H9 (cell line): ENCODE results near the gene PRKAG2. TPM values are rescaled to one million over a fixed set of nuclear protein-coding genes. Genes with fewer than 3 reads are reported as not detected.
A peak's percentile ranks its signal among the peaks of the same experiment; 100 is the strongest.

Experiments used
- DNase-seq: peaks from one replicate; pipeline ENCODE4 v3.0.0-alpha.2; 2017
- H2AFZ ChIP-seq: one replicate; pipeline ENCODE4 v1.6.1; 2013; ENCODE audit warnings: mild to moderate bottlenecking, low read length, control low read depth, moderate library complexity
- H2AK5ac ChIP-seq: 2 replicates; pipeline ENCODE4 v1.6.1; 2013; ENCODE audit warnings: low read length, control low read depth, mixed read lengths; ENCODE audit not compliant: insufficient read length
- H2BK120ac ChIP-seq: one replicate; pipeline ENCODE4 v1.6.1; 2013; ENCODE audit warnings: low read depth, mild to moderate bottlenecking, low read length, control low read depth, inconsistent platforms; ENCODE audit not compliant: poor library complexity, severe bottlenecking
- H2BK12ac ChIP-seq: 2 replicates; pipeline ENCODE4 v1.6.1; 2013; ENCODE audit warnings: low read length, control low read depth, mixed read lengths, low read depth; ENCODE audit not compliant: insufficient read length
- H2BK15ac ChIP-seq: 2 replicates; pipeline ENCODE4 v1.6.1; 2013; ENCODE audit warnings: low read depth, low read length, control low read depth
- H2BK20ac ChIP-seq: one replicate; pipeline ENCODE4 v1.6.1; 2013; ENCODE audit warnings: low read depth, mild to moderate bottlenecking, low read length, control low read depth, inconsistent platforms; ENCODE audit not compliant: poor library complexity, severe bottlenecking
- H2BK5ac ChIP-seq: 2 replicates; pipeline ENCODE4 v1.6.1; 2013; ENCODE audit warnings: low read length, control low read depth, mixed read lengths; ENCODE audit not compliant: insufficient read length
- H3K14ac ChIP-seq: 2 replicates; pipeline ENCODE4 v1.6.1; 2013; ENCODE audit warnings: low read length, control low read depth; ENCODE audit not compliant: insufficient read depth
- H3K18ac ChIP-seq: 2 replicates; pipeline ENCODE4 v1.6.1; 2013; ENCODE audit warnings: low read depth, mild to moderate bottlenecking, mixed read lengths, low read length, control low read depth; ENCODE audit not compliant: insufficient read length
- H3K23ac ChIP-seq: 2 replicates; pipeline ENCODE4 v1.6.1; 2013; ENCODE audit warnings: low read length, control low read depth, mixed read lengths, low read depth; ENCODE audit not compliant: insufficient read length
- H3K23me2 ChIP-seq: 2 replicates; pipeline ENCODE4 v1.6.1; 2013; ENCODE audit warnings: low read depth, mild to moderate bottlenecking, mixed read lengths, low read length, control low read depth; ENCODE audit not compliant: insufficient read length, poor library complexity, severe bottlenecking
- H3K27ac ChIP-seq: 2 replicates; pipeline ENCODE4 v1.5.1; 2013; ENCODE audit warnings: low read length, control low read depth, mixed read lengths, low read depth; ENCODE audit not compliant: insufficient read length
- H3K27me3 ChIP-seq: 2 replicates; pipeline ENCODE4 v1.6.1; 2013; ENCODE audit warnings: low read length, control low read depth, inconsistent platforms; ENCODE audit not compliant: insufficient read depth
- H3K4ac ChIP-seq: 2 replicates; pipeline ENCODE4 v1.6.1; 2013; ENCODE audit warnings: low read depth, mild to moderate bottlenecking, control low read depth, inconsistent platforms, low read length, moderate library complexity
- H3K4me1 ChIP-seq: 2 replicates; pipeline ENCODE4 v1.6.1; 2013; ENCODE audit warnings: low read length, control low read depth, inconsistent platforms; ENCODE audit not compliant: insufficient read depth
- H3K4me2 ChIP-seq: 2 replicates; pipeline ENCODE4 v1.6.1; 2013; ENCODE audit warnings: low read length, control low read depth, mixed read lengths; ENCODE audit not compliant: insufficient read length, insufficient read depth
- H3K56ac ChIP-seq: 2 replicates; pipeline ENCODE4 v1.6.1; 2013; ENCODE audit warnings: low read depth, mild to moderate bottlenecking, mixed read lengths, low read length, control low read depth; ENCODE audit not compliant: insufficient read length
- H3K79me1 ChIP-seq: 2 replicates; pipeline ENCODE4 v1.6.1; 2013; ENCODE audit warnings: low read depth, mild to moderate bottlenecking, moderate library complexity, low read length, control low read depth, inconsistent platforms; ENCODE audit not compliant: insufficient read depth, poor library complexity, severe bottlenecking
- H3K79me2 ChIP-seq: 2 replicates; pipeline ENCODE4 v1.6.1; 2013; ENCODE audit warnings: low read length, control low read depth, inconsistent platforms; ENCODE audit not compliant: insufficient read depth
- H3K9ac ChIP-seq: 2 replicates; pipeline ENCODE4 v1.6.1; 2013; ENCODE audit warnings: low read length, control low read depth, mixed read lengths; ENCODE audit not compliant: insufficient read length; ENCODE audit errors: extremely low read depth
- H3K9me3 ChIP-seq: one replicate; pipeline ENCODE4 v1.6.1; 2013; ENCODE audit warnings: low read depth, low read length, inconsistent platforms; ENCODE audit not compliant: control insufficient read depth
- H3T11ph ChIP-seq: one replicate; pipeline ENCODE4 v1.6.1; 2013; ENCODE audit warnings: mild to moderate bottlenecking, low read length, control low read depth, inconsistent platforms
- H4K20me1 ChIP-seq: one replicate; pipeline ENCODE4 v1.6.1; 2013; ENCODE audit not compliant: control insufficient read depth, insufficient read length, insufficient read depth
- H4K5ac ChIP-seq: 2 replicates; pipeline ENCODE4 v1.6.1; 2013; ENCODE audit warnings: low read depth, mild to moderate bottlenecking, mixed read lengths, low read length, control low read depth; ENCODE audit not compliant: insufficient read length
- H4K8ac ChIP-seq: replicated peaks from 2 replicates; pipeline ENCODE4 v1.6.1; 2013; ENCODE audit warnings: low read length, control low read depth, mixed read lengths, low read depth; ENCODE audit not compliant: insufficient read length
- H4K91ac ChIP-seq: 2 replicates; pipeline ENCODE4 v1.6.1; 2013; ENCODE audit warnings: low read depth, mild to moderate bottlenecking, moderate library complexity, mixed read lengths, low read length, control low read depth; ENCODE audit not compliant: insufficient read length
- H3K27ac Mint-ChIP-seq, 3 experiments: 2 replicates in 2 of 3; 3 replicates in 1 of 3; pipeline ENCODE4 v1.8.0; 2020 to 2021; ENCODE audit warnings: mixed read lengths in 3 of 3, mild to moderate bottlenecking in 1 of 3, moderate library complexity in 1 of 3
- H3K27me3 Mint-ChIP-seq: 2 replicates; pipeline ENCODE4 v1.8.0; 2021; ENCODE audit warnings: low read depth, mild to moderate bottlenecking, moderate library complexity, mixed read lengths
- H3K36me3 Mint-ChIP-seq, 3 experiments: 2 replicates in 2 of 3; 3 replicates in 1 of 3; pipeline ENCODE4 v1.8.0; 2020 to 2021; ENCODE audit warnings: low read depth in 3 of 3, mixed read lengths in 3 of 3; ENCODE audit not compliant: insufficient read depth in 1 of 3
- H3K4me1 Mint-ChIP-seq, 2 experiments: 2 replicates each; pipeline ENCODE4 v1.8.0; 2020; ENCODE audit warnings: mixed read lengths in 2 of 2
- H3K4me3 Mint-ChIP-seq, 2 experiments: 2 replicates in 1 of 2; 3 replicates in 1 of 2; pipeline ENCODE4 v1.8.0; 2020 to 2021; ENCODE audit warnings: mild to moderate bottlenecking in 2 of 2, mixed read lengths in 2 of 2, moderate library complexity in 1 of 2
- H3K9me3 Mint-ChIP-seq, 2 experiments: 2 replicates in 1 of 2; 3 replicates in 1 of 2; pipeline ENCODE4 v1.8.0; 2020; ENCODE audit warnings: mild to moderate bottlenecking in 2 of 2, mixed read lengths in 2 of 2, moderate library complexity in 1 of 2
- WGBS: extraction: QIAGEN DNeasy Blood & Tissue Kit; methylation state at CpG from one replicate; pipeline ENCODE4 v1.1.7; 2013; ENCODE audit warnings: missing lambda C conversion rate, low lambda C conversion rate, mixed read lengths; ENCODE audit not compliant: insufficient read length; ENCODE audit errors: extremely low coverage; 5-methylcytosine and 5-hydroxymethylcytosine counted together
- total RNA-seq: library from RNA; stranded (reverse); gene quantifications from 2 replicates; pipeline ENCODE4 v1.2.1, GENCODE V29; 2021
- TF ChIP-seq, protein P1 (sequence below): fragments of 200-600 bp; sonication (generic); conservative IDR thresholded peaks from 3 replicates; pipeline ENCODE4 v1.8.0; 2021; ENCODE audit warnings: antibody characterized with exemption, mild to moderate bottlenecking

The PRKAG2 gene
- total RNA-seq, 1 experiment from 2014 or later, result 11.8 TPM

DNA sequence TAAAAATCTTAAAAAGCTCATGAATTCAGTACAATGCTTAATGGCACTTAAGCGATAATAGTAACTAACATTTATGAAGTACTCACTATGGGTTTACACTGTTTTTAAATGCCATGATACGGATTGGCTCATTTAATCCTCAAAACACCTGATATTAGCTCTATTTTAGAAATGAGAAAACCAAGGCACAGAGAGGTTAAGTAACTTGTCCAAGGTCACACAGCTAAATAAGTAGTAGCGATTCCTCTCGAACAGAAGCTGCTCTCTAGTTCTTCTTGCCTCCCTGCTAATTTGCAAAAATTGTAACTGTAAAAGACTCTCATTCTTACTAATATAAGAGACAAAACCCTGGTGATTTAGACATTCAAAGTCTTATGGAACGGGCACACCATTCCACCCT, 246.6 kb downstream of the PRKAG2 start:
- Histone ChIP-seq H4K8ac (no peak overlapping the region), H2BK120ac (no peak overlapping the region), H4K91ac (no peak overlapping the region), H3K4me1 (peaks cover 2% of the 10 kb centered on the region; the same call in 1 of the 2 replicates), H3K14ac (no peak overlapping the region), H2AFZ (no peak overlapping the region), H3K4me2 (no peak overlapping the region), H2AK5ac (no peak overlapping the region), H3T11ph (no peak overlapping the region), H4K5ac (no peak overlapping the region), H2BK12ac (no peak overlapping the region), H2BK20ac (no peak overlapping the region), H2BK15ac (no peak overlapping the region), H3K23ac (no peak overlapping the region), H3K9ac (no peak overlapping the region), H3K27ac (no peak overlapping the region), H3K79me1 (peaks cover 3% of the 10 kb centered on the region), H3K18ac (no peak overlapping the region), H3K79me2 (no peaks in the 10 kb centered on the region), H3K9me3 (no peaks in the 10 kb centered on the region), H4K20me1 (no peaks in the 10 kb centered on the region), H3K4ac (no peak overlapping the region), H3K23me2 (peaks cover 11% of the 10 kb centered on the region), H2BK5ac (no peak overlapping the region), H3K56ac (no peak overlapping the region), H3K27me3 (peaks cover 8% of the 10 kb centered on the region; the same call in 1 of the 2 replicates)
- H3K9me3 Mint-ChIP-seq, result peaks cover 11 to 16% of the 10 kb centered on the region in 2 experiments
- peak overlapping the region; percentile 72 to 85; a peak in 3 of 5 replicates for H3K4me3 Mint-ChIP-seq
- TF ChIP-seq, protein P1, sequence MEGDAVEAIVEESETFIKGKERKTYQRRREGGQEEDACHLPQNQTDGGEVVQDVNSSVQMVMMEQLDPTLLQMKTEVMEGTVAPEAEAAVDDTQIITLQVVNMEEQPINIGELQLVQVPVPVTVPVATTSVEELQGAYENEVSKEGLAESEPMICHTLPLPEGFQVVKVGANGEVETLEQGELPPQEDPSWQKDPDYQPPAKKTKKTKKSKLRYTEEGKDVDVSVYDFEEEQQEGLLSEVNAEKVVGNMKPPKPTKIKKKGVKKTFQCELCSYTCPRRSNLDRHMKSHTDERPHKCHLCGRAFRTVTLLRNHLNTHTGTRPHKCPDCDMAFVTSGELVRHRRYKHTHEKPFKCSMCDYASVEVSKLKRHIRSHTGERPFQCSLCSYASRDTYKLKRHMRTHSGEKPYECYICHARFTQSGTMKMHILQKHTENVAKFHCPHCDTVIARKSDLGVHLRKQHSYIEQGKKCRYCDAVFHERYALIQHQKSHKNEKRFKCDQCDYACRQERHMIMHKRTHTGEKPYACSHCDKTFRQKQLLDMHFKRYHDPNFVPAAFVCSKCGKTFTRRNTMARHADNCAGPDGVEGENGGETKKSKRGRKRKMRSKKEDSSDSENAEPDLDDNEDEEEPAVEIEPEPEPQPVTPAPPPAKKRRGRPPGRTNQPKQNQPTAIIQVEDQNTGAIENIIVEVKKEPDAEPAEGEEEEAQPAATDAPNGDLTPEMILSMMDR, result no peak
- H3K27me3 Mint-ChIP-seq, result peaks cover 34% of the 10 kb centered on the region
- H3K4me1 Mint-ChIP-seq, result peaks cover 34 to 36% of the 10 kb centered on the region in 2 experiments
- no CpG with 5 or more reads among the region's 5 CpGs for WGBS
- no peak for DNase-seq
- peaks cover 5 to 15% (median 7%) of the 10 kb centered on the region in 3 experiments; a peak in 5 of 7 replicates for H3K36me3 Mint-ChIP-seq
- H3K27ac Mint-ChIP-seq, result no peak overlapping the region
